ENCODE results near the gene GALNT12.

GALNT12 gene

DNA sequence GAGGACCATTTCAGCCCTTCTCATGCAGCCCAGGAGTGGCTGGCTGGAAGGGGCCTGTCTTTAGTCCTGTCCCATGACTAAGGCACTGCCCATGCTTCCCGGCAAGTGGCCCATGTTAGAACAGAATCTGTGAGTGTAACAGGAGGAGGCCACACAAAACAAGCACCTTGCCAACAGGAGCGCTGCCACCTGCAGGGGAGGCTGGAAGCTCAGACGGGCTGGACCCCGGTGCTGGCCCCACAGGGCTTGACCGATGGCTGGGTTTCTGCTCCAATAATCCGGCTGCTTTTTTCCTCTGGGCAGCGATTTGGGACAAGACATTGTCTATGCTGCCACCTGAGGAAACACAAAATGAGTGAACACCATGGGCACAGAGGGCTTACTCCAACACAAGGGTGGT, 39.6 kb upstream of the GALNT12 start:
- H3K4me3 ChIP-seq, result no peak overlapping the region
- DNase-seq (ENCODE audit: low spot score), result no peak
- TF ChIP-seq, protein P1, sequence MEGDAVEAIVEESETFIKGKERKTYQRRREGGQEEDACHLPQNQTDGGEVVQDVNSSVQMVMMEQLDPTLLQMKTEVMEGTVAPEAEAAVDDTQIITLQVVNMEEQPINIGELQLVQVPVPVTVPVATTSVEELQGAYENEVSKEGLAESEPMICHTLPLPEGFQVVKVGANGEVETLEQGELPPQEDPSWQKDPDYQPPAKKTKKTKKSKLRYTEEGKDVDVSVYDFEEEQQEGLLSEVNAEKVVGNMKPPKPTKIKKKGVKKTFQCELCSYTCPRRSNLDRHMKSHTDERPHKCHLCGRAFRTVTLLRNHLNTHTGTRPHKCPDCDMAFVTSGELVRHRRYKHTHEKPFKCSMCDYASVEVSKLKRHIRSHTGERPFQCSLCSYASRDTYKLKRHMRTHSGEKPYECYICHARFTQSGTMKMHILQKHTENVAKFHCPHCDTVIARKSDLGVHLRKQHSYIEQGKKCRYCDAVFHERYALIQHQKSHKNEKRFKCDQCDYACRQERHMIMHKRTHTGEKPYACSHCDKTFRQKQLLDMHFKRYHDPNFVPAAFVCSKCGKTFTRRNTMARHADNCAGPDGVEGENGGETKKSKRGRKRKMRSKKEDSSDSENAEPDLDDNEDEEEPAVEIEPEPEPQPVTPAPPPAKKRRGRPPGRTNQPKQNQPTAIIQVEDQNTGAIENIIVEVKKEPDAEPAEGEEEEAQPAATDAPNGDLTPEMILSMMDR (IDR thresholded peaks at IDR 0.05), result no peak
- no peak overlapping the region for H3K27ac ChIP-seq

DNA sequence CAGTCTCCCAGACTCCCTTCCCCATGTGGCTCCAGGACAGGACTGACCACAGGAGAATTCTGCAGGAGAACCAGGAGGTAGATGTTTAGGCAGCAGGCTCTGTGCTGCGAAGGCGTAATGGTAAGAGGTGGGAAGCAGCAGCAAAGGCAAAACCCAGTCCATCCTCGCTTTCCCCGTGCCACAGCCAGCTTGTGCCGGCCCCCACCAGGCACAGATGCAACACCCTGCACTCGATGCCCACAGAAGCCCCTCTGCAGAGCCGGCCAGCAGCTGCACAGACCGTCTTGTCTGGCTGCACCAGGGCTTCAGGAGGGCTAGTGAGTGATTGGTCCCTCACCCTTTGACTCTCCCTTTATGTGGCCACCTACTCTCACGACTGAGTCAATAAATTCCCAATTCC, 39.1 kb upstream of the GALNT12 start:
- TF ChIP-seq, protein P1 (IDR thresholded peaks at IDR 0.05), result no peak
- no peak overlapping the region for H3K27ac ChIP-seq
- no peak overlapping the region for H3K4me3 ChIP-seq
- no peak for DNase-seq (ENCODE audit: low spot score)

DNA sequence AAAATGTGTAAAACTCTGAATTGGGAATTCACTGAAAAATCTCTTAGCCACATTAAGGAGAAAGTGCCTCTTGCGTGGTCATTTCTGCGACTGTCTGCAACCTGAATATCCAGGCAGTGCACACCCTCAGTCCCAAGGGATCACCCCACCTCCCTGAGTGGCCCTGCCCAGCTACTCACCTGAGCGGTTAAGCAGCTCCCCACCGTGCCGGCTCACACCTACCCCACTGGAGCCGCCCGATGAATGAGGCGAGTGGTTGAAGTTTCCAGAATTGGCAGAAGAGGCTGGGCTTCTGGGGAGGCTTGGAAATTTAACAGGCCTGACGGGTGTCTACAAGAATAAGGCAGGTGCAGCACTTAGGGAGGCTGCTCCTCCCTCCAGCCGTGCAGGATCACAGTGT, 36.8 kb upstream of the GALNT12 start:
- TF ChIP-seq, protein P1 (IDR thresholded peaks at IDR 0.05), result no peak
- no peak for DNase-seq (ENCODE audit: low spot score)
- Histone ChIP-seq H3K27ac (no peak overlapping the region), H3K4me3 (no peak overlapping the region)

DNA sequence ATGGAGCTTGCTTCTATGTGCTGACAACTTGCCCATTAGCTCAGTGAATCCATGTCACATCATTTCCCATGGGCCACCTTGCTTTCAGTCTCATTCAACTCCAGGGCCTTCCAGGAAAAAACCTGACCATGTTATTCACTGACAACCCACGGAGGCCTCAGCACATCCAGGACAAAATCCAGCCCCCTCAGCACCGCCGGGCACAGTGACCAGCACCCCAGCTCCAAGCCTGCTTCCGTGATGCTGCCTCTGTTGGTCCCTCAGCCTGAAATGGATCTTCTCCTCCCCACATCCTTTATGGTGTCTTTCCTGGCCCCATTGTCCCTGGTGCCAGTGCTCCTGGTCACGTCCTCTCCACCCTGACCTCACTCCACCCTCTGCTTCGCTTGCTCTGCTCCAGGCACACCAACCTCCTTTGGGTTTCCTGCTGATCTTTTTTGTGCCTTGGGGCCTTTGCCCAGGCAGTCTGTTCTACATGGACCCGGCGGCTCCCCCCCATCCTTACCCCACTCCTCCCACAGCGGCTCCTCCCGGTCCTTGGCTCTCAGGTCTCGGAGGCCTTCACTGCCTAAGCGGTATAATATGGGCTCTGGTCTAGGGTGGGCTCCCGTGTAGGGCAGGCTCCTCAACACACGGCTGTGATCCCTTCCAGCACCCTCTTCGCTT, 36.1 kb upstream of the GALNT12 start:
- TF ChIP-seq, protein P1 (IDR thresholded peaks at IDR 0.05), result no peak
- Histone ChIP-seq H3K4me3 (no peak overlapping the region), H3K27ac (no peak overlapping the region)
- no peak for DNase-seq (ENCODE audit: low spot score)

DNA sequence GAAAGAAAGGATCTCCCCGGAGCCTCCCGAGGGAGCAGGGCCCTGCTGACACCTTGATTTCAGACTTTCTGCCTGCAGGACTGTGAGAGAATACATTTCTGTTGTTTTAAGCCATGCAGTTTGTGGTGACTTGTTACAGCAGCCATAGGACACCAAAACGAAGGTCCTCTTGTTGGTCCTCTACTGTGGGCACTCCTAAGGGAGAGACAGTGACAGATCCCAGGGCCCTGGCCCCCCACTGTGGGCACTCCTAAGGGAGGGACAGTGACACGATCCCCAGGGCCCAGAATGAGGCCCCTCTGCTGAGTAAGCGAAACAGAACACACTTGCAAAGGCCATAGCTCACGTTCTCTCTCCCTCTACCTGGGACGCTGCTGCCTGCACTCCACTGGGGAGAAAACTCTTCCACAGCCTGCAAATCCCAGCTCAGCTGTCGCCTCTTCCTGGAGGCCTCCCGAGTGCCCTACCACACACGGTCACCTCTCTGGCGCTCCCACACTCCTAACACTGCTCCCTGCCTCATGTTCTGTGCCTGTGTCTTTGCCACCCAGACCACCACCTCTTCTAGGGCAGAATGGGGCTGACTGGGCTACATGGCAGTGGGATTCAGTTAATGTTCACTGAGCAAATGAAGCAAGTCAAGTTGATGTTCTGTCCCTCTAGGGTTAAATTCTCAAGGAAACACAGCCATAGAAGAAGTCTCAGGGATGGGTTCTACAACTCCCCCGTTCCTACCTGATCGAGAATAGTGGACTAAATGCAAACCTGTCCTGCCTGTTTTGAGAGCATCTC, 34.9 kb upstream of the GALNT12 start:
- TF ChIP-seq, protein P1 (IDR thresholded peaks at IDR 0.05), result no peak

DNA sequence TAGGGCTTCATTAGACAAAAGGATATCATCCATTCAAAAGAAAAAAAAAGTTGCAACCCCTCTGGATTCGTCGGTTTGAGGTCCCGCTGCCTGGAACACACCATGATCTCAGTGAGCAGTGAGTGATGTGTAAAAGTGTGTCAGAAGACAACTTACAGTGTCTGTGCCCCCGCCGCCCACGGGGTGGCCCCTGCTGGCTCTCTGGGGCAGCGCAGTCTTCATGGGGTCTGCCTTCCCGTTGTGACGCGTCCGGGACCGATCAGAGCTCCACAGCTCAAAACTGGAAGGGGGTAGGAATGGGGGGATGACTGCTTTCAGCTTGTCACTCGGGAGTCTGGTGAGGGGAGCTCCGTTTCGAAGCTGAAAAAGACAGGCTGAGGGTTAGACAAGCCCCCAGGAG, 33.7 kb upstream of the GALNT12 start:
- Histone ChIP-seq H3K27ac (no peak overlapping the region), H3K4me3 (no peak overlapping the region)
- DNase-seq (ENCODE audit: low spot score), result no peak
- TF ChIP-seq, protein P1 (IDR thresholded peaks at IDR 0.05), result no peak

More for the DNA sequence above, 34.9 kb upstream of the GALNT12 start:
- no peak overlapping the region for H3K27ac ChIP-seq
- DNase-seq (ENCODE audit: low spot score), result no peak
- H3K4me3 ChIP-seq, result no peak overlapping the region

DNA sequence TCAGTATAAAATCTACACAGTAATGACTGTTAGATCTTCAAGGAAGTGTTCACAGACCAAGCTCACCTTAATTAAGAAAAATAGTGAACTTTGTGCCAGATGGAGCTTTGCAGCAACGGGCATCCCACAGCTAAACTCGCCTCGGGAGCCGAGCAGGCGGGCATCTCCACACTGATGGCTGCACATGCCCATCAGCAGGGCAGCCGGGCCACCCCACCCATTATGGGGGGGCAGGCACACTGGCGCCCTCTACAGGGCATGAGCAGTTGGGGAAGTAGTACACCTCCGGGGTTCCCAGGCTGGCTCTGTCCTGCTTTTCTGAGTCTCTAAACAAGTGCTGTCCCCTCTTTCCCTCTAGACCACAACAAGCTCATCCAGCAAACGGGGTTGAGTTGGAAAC, 32.7 kb upstream of the GALNT12 start:
- Histone ChIP-seq H3K4me3 (no peak overlapping the region), H3K27ac (no peak overlapping the region)
- no peak for DNase-seq (ENCODE audit: low spot score)
- TF ChIP-seq, protein P1 (IDR thresholded peaks at IDR 0.05), result no peak

Data from coronary artery (tissue), 2 donors.